AG04450 (cell line): ENCODE measurements around the gene DUSP3. TPM values are rescaled to one million over a fixed set of nuclear protein-coding genes. Genes with fewer than 3 reads are reported as not detected.

ENCODE experiments used
- CTCF ChIA-PET: fragments of 300-600, 350-600 bp; formaldehyde crosslinking; extraction: SDS; loops from one replicate; lab custom pipeline; 2022; ENCODE audit warnings: antibody characterized with exemption, inconsistent platforms; lab: Charles Lee
- POLR2A ChIA-PET: fragments of 350-600 bp; formaldehyde crosslinking; extraction: SDS; loops from one replicate; lab custom pipeline; 2021; ENCODE audit warnings: antibody characterized with exemption, inconsistent platforms; lab: Yijun Ruan, JAX
- DNase-seq: peaks from one replicate; pipeline ENCODE4 v3.0.0-alpha.2; 2011; ENCODE audit warnings: low read depth, low spot score
- H3K27ac ChIP-seq: one replicate; pipeline ENCODE4 v1.5.1; 2012; ENCODE audit warnings: low read depth, low read length, control low read depth
- H3K27me3 ChIP-seq: one replicate; pipeline ENCODE4 v1.6.0; 2012; ENCODE audit warnings: low read length; ENCODE audit not compliant: control insufficient read depth, insufficient read depth
- H3K4me3 ChIP-seq: 2 replicates; pipeline ENCODE4 v1.5.1; 2011; ENCODE audit warnings: mild to moderate bottlenecking, low read depth, low read length, control low read depth
- H3K9me3 ChIP-seq: 2 replicates; pipeline ENCODE4 v1.5.1; 2012; ENCODE audit warnings: low read length; ENCODE audit not compliant: control insufficient read depth, insufficient read depth
- CTCF ChIP-seq: IDR thresholded peaks from 2 replicates; pipeline ENCODE4 v1.5.1; 2011; ENCODE audit warnings: low read depth, low read length, control low read depth, inconsistent platforms
- polyA plus RNA-seq: library from polyadenylated mRNA; depleted of rRNA; stranded (reverse); fragments of >200 nt; gene quantifications from 2 replicates; pipeline ENCODE4 v1.2.3, GENCODE V29; 2011

DUSP3 gene
- polyA plus RNA-seq, 1 experiment, result 45.9 TPM

- Histone ChIP-seq H3K27me3 (no peaks in the 10 kb centered on the region), H3K27ac (no peak overlapping the region), H3K4me3 (no peak overlapping the region), H3K9me3 (no peaks in the 10 kb centered on the region)
- no peak for DNase-seq
- POLR2A ChIA-PET, result interaction anchor here (0.6 kb wide), 1 partner anchor 57 kb away, joined by 3 read pairs; no protein-coding TSS in a partner anchor
- no peak for TF ChIP-seq CTCF
- CTCF ChIA-PET, result no interaction called here
Observed at GRCh38 chr17:43784628-43785101, 5.9 kb upstream of the DUSP3 start.

- Histone ChIP-seq H3K4me3 (no peak overlapping the region), H3K27ac (no peak overlapping the region), H3K9me3 (no peaks in the 10 kb centered on the region), H3K27me3 (no peaks in the 10 kb centered on the region)
- CTCF ChIA-PET, result interaction anchor here (2.0 kb wide), 1 partner anchor 62 kb away, joined by 6 read pairs; no protein-coding TSS in a partner anchor
- DNase-seq, result no peak
- POLR2A ChIA-PET, result interaction anchor here (0.5 kb wide), 1 partner anchor 343 kb away, joined by 3 read pairs; no protein-coding TSS in a partner anchor
- TF ChIP-seq CTCF, result no peak
Observed at GRCh38 chr17:43784068-43784467, 5.3 kb upstream of the DUSP3 start.

GRCh38 chr17:43782913-43783680, 4.3 kb upstream of the DUSP3 start:
- Histone ChIP-seq H3K27ac (no peak overlapping the region), H3K4me3 (no peak overlapping the region), H3K9me3 (no peaks in the 10 kb centered on the region), H3K27me3 (no peaks in the 10 kb centered on the region)
- no peak for TF ChIP-seq CTCF
- POLR2A ChIA-PET, result no interaction called here
- no peak for DNase-seq
- CTCF ChIA-PET, result interaction anchor here (2.0 kb wide), 1 partner anchor 63 kb away, joined by 6 read pairs; no protein-coding TSS in a partner anchor

GRCh38 chr17:43780135-43780534, 1.4 kb upstream of the DUSP3 start, which contains the start of gene CFAP97D1:
TSS of gene CFAP97D1 (plus strand) at chr17:43780435. CDS start at chr17:43780463, 28 bp downstream.
- ChIA-PET POLR2A (no interaction called here), CTCF (interaction anchor here (0.7 kb wide), 1 partner anchor 12 kb away, joined by 4 read pairs; no protein-coding TSS in a partner anchor)
- H3K27ac ChIP-seq, result no peak within 1 kb of the TSS

More at GRCh38 chr17:43780135-43780534, 1.4 kb upstream of the DUSP3 start, which contains the start of gene CFAP97D1:
- Histone ChIP-seq H3K27me3 (no peaks in the 10 kb centered on the region), H3K4me3 (peak within 1 kb of the TSS; percentile 86), H3K9me3 (no peaks in the 10 kb centered on the region)
- no peak for TF ChIP-seq CTCF
- DNase-seq, result no peak
